ENCODE data around the gene MXRA5.
A peak's percentile ranks its signal among the peaks of the same experiment; 100 is the strongest.

MXRA5 gene, protein sequence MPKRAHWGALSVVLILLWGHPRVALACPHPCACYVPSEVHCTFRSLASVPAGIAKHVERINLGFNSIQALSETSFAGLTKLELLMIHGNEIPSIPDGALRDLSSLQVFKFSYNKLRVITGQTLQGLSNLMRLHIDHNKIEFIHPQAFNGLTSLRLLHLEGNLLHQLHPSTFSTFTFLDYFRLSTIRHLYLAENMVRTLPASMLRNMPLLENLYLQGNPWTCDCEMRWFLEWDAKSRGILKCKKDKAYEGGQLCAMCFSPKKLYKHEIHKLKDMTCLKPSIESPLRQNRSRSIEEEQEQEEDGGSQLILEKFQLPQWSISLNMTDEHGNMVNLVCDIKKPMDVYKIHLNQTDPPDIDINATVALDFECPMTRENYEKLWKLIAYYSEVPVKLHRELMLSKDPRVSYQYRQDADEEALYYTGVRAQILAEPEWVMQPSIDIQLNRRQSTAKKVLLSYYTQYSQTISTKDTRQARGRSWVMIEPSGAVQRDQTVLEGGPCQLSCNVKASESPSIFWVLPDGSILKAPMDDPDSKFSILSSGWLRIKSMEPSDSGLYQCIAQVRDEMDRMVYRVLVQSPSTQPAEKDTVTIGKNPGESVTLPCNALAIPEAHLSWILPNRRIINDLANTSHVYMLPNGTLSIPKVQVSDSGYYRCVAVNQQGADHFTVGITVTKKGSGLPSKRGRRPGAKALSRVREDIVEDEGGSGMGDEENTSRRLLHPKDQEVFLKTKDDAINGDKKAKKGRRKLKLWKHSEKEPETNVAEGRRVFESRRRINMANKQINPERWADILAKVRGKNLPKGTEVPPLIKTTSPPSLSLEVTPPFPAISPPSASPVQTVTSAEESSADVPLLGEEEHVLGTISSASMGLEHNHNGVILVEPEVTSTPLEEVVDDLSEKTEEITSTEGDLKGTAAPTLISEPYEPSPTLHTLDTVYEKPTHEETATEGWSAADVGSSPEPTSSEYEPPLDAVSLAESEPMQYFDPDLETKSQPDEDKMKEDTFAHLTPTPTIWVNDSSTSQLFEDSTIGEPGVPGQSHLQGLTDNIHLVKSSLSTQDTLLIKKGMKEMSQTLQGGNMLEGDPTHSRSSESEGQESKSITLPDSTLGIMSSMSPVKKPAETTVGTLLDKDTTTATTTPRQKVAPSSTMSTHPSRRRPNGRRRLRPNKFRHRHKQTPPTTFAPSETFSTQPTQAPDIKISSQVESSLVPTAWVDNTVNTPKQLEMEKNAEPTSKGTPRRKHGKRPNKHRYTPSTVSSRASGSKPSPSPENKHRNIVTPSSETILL (N-terminal part only)

DNA sequence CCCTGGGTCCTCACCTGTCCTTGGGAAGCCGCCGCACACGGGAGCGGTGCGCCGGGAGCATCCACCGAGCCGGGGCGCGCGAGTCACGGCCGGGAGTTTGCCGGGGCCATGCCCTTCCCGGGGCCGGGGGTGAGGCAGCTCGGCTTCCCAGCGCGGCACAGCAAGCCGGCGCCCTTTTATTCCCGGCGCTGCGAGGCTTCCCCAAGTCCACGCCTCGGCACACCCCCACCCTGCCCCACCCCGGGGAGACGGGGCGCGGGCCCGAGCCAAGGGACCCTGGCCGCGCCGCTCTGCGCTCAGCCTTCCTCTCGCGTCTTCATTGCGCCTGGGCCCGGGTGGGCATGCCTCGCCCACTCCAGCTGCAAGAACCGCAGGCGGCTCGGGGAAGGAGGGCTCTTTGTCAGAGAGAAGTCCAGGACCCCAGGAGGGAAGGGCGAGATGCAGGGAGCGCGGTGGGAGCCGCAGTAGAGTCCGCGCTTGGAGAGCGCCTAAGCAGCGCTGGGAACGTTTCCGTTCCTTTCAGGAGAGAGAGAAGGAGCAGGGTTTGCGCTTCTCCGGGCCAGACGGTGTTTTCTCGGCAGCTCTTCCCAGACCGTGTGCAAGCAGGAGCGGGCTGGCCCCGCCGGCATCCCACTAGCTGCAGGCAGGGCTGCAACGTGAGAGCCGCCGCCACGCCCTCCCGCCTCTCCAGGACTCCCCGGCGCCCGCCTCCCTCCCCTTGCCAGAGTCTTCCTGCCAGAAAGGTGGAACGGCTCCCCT is at the start of gene MXRA5:
TSS of gene MXRA5 (minus strand) at position 152 of the 759 bp plus-strand sequence. CDS start 2,819 bp downstream, outside the sequence.
- Histone ChIP-seq H3K4me1 (ENCODE audit: control insufficient read depth, insufficient read depth, low read length, unreplicated experiment) (no peaks in the 10 kb centered on the region), H3K27me3 (ENCODE audit: insufficient read depth, low read length) (peaks cover 47% of the 10 kb centered on the region), H2AFZ (ENCODE audit: low read length, unreplicated experiment) (no peak within 1 kb of the TSS), H3K79me2 (ENCODE audit: control insufficient read depth, insufficient read depth, low read length, unreplicated experiment) (no peaks in the 10 kb centered on the region), H3K4me3 (ENCODE audit: low read depth, low read length) (peak within 1 kb of the TSS; percentile 69), H3K36me3 (ENCODE audit: insufficient read depth, low read length) (no peaks in the 10 kb centered on the region), H3K27ac (ENCODE audit: low read depth, low read length) (no peak within 1 kb of the TSS)

- H3K36me3 ChIP-seq (ENCODE audit: insufficient read depth, low read length), result no peaks in the 10 kb centered on the region
- H3K27me3 ChIP-seq (ENCODE audit: insufficient read depth, low read length), result no peaks in the 10 kb centered on the region
- no peak overlapping the region for H3K27ac ChIP-seq (ENCODE audit: low read depth, low read length)
- H3K4me3 ChIP-seq (ENCODE audit: low read depth, low read length), result no peak overlapping the region
- no peak overlapping the region for H2AFZ ChIP-seq (ENCODE audit: low read length, unreplicated experiment)
- H3K79me2 ChIP-seq (ENCODE audit: control insufficient read depth, insufficient read depth, low read length, unreplicated experiment), result no peaks in the 10 kb centered on the region
- no peaks in the 10 kb centered on the region for H3K4me1 ChIP-seq (ENCODE audit: control insufficient read depth, insufficient read depth, low read length, unreplicated experiment)
These were observed 47.2 kb upstream of the MXRA5 start for GRCh38 chrX:3393581-3394111.

- Histone ChIP-seq H3K4me1 (ENCODE audit: control insufficient read depth, insufficient read depth, low read length, unreplicated experiment) (no peaks in the 10 kb centered on the region), H2AFZ (ENCODE audit: low read length, unreplicated experiment) (no peak overlapping the region), H3K4me3 (ENCODE audit: low read depth, low read length) (no peak overlapping the region), H3K79me2 (ENCODE audit: control insufficient read depth, insufficient read depth, low read length, unreplicated experiment) (no peaks in the 10 kb centered on the region), H3K36me3 (ENCODE audit: insufficient read depth, low read length) (no peaks in the 10 kb centered on the region), H3K27me3 (ENCODE audit: insufficient read depth, low read length) (no peaks in the 10 kb centered on the region), H3K27ac (ENCODE audit: low read depth, low read length) (no peak overlapping the region)
These were observed 46.7 kb upstream of the MXRA5 start for GRCh38 chrX:3393178-3393577.

GRCh38 chrX:3388457-3388856 is 42.0 kb upstream of the MXRA5 start:
- H3K27me3 ChIP-seq (ENCODE audit: insufficient read depth, low read length), result no peaks in the 10 kb centered on the region
- H3K4me1 ChIP-seq (ENCODE audit: control insufficient read depth, insufficient read depth, low read length, unreplicated experiment), result no peaks in the 10 kb centered on the region
- H3K4me3 ChIP-seq (ENCODE audit: low read depth, low read length), result no peak overlapping the region
- no peak overlapping the region for H2AFZ ChIP-seq (ENCODE audit: low read length, unreplicated experiment)
- no peaks in the 10 kb centered on the region for H3K36me3 ChIP-seq (ENCODE audit: insufficient read depth, low read length)
- H3K79me2 ChIP-seq (ENCODE audit: control insufficient read depth, insufficient read depth, low read length, unreplicated experiment), result no peaks in the 10 kb centered on the region
- no peak overlapping the region for H3K27ac ChIP-seq (ENCODE audit: low read depth, low read length)

DNA sequence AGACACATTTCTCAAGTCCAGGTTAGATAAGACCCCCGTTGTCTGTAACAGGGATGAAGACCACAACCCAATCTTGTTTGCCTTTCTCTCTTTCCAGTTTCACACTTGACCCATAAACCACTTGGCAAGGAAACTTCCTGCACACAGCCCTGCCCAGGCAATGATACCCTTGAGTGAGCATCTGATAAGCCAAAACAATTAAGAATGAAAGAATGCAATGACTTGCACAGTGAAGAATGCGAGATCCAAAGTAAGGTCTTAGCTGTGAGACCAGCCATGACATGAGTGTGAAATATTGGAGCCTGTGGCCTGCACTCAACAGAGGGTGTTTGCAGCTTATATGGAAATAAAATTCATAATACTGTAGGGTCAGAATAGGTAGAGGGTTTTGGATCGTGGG is 37.9 kb upstream of the MXRA5 start:
- H3K79me2 ChIP-seq (ENCODE audit: control insufficient read depth, insufficient read depth, low read length, unreplicated experiment), result no peaks in the 10 kb centered on the region
- H2AFZ ChIP-seq (ENCODE audit: low read length, unreplicated experiment), result no peak overlapping the region
- no peaks in the 10 kb centered on the region for H3K4me1 ChIP-seq (ENCODE audit: control insufficient read depth, insufficient read depth, low read length, unreplicated experiment)
- H3K4me3 ChIP-seq (ENCODE audit: low read depth, low read length), result no peak overlapping the region
- no peak overlapping the region for H3K27ac ChIP-seq (ENCODE audit: low read depth, low read length)
- H3K36me3 ChIP-seq (ENCODE audit: insufficient read depth, low read length), result no peaks in the 10 kb centered on the region
- H3K27me3 ChIP-seq (ENCODE audit: insufficient read depth, low read length), result no peaks in the 10 kb centered on the region

DNA sequence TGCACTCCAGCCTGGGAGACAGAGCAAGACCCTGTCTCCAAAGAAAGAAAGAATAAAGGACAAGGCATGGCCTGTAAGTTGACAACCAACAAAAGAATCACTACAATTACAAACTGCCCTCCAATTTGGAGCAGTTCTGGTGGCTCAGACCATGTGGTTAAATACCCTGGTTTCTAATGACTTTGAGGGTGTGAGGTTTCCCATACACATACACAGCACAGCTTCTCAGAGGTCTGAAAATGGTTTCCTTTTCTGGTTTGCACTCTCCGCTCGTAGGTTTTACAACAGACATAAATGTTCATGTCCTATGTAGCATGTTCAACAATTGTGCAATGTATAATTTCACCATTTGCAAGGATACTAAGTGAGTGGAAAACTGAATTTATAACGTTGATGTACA is 34.2 kb upstream of the MXRA5 start:
- Histone ChIP-seq H3K4me1 (ENCODE audit: control insufficient read depth, insufficient read depth, low read length, unreplicated experiment) (no peaks in the 10 kb centered on the region), H3K4me3 (ENCODE audit: low read depth, low read length) (no peak overlapping the region), H3K79me2 (ENCODE audit: control insufficient read depth, insufficient read depth, low read length, unreplicated experiment) (no peaks in the 10 kb centered on the region), H3K27ac (ENCODE audit: low read depth, low read length) (no peak overlapping the region), H3K27me3 (ENCODE audit: insufficient read depth, low read length) (no peaks in the 10 kb centered on the region), H3K36me3 (ENCODE audit: insufficient read depth, low read length) (no peaks in the 10 kb centered on the region), H2AFZ (ENCODE audit: low read length, unreplicated experiment) (no peak overlapping the region)

GRCh38 chrX:3379111-3379510 is 32.7 kb upstream of the MXRA5 start:
- Histone ChIP-seq H3K4me3 (ENCODE audit: low read depth, low read length) (no peak overlapping the region), H3K79me2 (ENCODE audit: control insufficient read depth, insufficient read depth, low read length, unreplicated experiment) (no peaks in the 10 kb centered on the region), H3K27me3 (ENCODE audit: insufficient read depth, low read length) (no peaks in the 10 kb centered on the region), H3K27ac (ENCODE audit: low read depth, low read length) (no peak overlapping the region), H3K4me1 (ENCODE audit: control insufficient read depth, insufficient read depth, low read length, unreplicated experiment) (no peaks in the 10 kb centered on the region), H3K36me3 (ENCODE audit: insufficient read depth, low read length) (no peaks in the 10 kb centered on the region), H2AFZ (ENCODE audit: low read length, unreplicated experiment) (no peak overlapping the region)

- Histone ChIP-seq H3K27me3 (ENCODE audit: insufficient read depth, low read length) (no peaks in the 10 kb centered on the region), H3K27ac (ENCODE audit: low read depth, low read length) (no peak overlapping the region), H2AFZ (ENCODE audit: low read length, unreplicated experiment) (no peak overlapping the region), H3K79me2 (ENCODE audit: control insufficient read depth, insufficient read depth, low read length, unreplicated experiment) (no peaks in the 10 kb centered on the region), H3K4me1 (ENCODE audit: control insufficient read depth, insufficient read depth, low read length, unreplicated experiment) (no peaks in the 10 kb centered on the region), H3K36me3 (ENCODE audit: insufficient read depth, low read length) (no peaks in the 10 kb centered on the region), H3K4me3 (ENCODE audit: low read depth, low read length) (no peak overlapping the region)
These were observed 31.7 kb upstream of the MXRA5 start for GRCh38 chrX:3378156-3378555.

DNA sequence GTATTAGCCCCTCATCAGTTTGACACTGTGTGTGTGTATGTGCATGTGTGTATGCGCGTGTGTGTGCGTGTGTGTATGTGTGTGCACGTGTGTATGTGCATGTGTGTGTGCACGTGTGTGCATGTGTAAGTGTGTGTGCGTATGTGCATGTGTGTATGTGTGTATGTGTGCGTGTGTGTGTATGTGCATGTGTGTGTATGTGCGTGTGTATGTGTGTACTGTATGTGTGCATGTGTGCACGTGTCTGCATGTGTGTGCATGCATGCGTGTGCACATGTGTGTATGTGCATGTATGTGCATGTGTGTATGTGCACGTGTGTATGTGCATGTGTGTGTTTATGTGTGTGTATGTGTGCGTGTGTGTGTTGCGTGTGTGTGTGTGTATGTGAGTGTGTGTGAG is 31.1 kb upstream of the MXRA5 start:
- no peaks in the 10 kb centered on the region for H3K27me3 ChIP-seq (ENCODE audit: insufficient read depth, low read length)

More for the DNA sequence above, 31.1 kb upstream of the MXRA5 start:
- H3K4me3 ChIP-seq (ENCODE audit: low read depth, low read length), result no peak overlapping the region
- H3K27ac ChIP-seq (ENCODE audit: low read depth, low read length), result no peak overlapping the region
- H3K4me1 ChIP-seq (ENCODE audit: control insufficient read depth, insufficient read depth, low read length, unreplicated experiment), result no peaks in the 10 kb centered on the region
- no peaks in the 10 kb centered on the region for H3K36me3 ChIP-seq (ENCODE audit: insufficient read depth, low read length)
- H3K79me2 ChIP-seq (ENCODE audit: control insufficient read depth, insufficient read depth, low read length, unreplicated experiment), result no peaks in the 10 kb centered on the region
- no peak overlapping the region for H2AFZ ChIP-seq (ENCODE audit: low read length, unreplicated experiment)

All from ACC112 (cell line).